IgD-negative memory B cell (primary cell): ENCODE data around the gene RARA. TPM values are rescaled to one million over a fixed set of nuclear protein-coding genes. Genes with fewer than 3 reads are reported as not detected.
A peak's percentile ranks its signal among the peaks of the same experiment; 100 is the strongest.

ENCODE experiments used
- H3K27ac Mint-ChIP-seq, 3 donors: one replicate each; pipeline ENCODE4 v1.8.0; 2020 to 2022; ENCODE audit warnings: mild to moderate bottlenecking in 3 of 3, mixed read lengths in 3 of 3, moderate library complexity in 1 of 3
- H3K27me3 Mint-ChIP-seq: one replicate; pipeline ENCODE4 v1.8.0; 2021; ENCODE audit warnings: mixed read lengths
- H3K36me3 Mint-ChIP-seq: one replicate; pipeline ENCODE4 v1.8.0; 2020; ENCODE audit warnings: mild to moderate bottlenecking, mixed read lengths
- H3K4me1 Mint-ChIP-seq, 3 donors: one replicate each; pipeline ENCODE4 v1.8.0; 2020 to 2022; ENCODE audit warnings: mixed read lengths in 3 of 3, mild to moderate bottlenecking in 1 of 3
- H3K4me3 Mint-ChIP-seq, 4 donors: one replicate each; pipeline ENCODE4 v1.8.0; 2020 to 2022; ENCODE audit warnings: mild to moderate bottlenecking in 4 of 4, mixed read lengths in 4 of 4, moderate library complexity in 3 of 4
- H3K9me3 Mint-ChIP-seq, 3 donors: one replicate each; pipeline ENCODE4 v1.8.0; 2020 to 2021; ENCODE audit warnings: mixed read lengths in 3 of 3, mild to moderate bottlenecking in 1 of 3
- polyA plus RNA-seq: library from polyadenylated mRNA; unstranded; fragments of 300-500 nt; fragmentation: Illumina TruSeq; gene quantifications from one replicate; pipeline ENCODE4 v1.2.3, GENCODE V29; 2021

RARA gene
- polyA plus RNA-seq, 1 donor from 2014 or later = 13.7 TPM

DNA sequence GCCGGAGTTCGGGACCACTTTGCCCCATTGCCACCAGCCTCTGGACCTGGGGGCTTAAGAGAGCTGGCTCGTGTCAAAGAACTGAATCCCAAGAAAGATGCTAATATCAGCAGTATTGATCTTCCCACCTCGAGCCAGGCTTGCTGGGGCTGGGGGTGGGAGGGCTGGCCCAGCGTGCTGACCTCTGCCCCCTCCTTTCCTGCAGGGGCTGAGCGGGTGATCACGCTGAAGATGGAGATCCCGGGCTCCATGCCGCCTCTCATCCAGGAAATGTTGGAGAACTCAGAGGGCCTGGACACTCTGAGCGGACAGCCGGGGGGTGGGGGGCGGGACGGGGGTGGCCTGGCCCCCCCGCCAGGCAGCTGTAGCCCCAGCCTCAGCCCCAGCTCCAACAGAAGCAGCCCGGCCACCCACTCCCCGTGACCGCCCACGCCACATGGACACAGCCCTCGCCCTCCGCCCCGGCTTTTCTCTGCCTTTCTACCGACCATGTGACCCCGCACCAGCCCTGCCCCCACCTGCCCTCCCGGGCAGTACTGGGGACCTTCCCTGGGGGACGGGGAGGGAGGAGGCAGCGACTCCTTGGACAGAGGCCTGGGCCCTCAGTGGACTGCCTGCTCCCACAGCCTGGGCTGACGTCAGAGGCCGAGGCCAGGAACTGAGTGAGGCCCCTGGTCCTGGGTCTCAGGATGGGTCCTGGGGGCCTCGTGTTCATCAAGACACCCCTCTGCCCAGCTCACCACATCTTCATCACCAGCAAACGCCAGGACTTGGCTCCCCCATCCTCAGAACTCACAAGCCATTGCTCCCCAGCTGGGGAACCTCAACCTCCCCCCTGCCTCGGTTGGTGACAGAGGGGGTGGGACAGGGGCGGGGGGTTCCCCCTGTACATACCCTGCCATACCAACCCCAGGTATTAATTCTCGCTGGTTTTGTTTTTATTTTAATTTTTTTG is 47.1 kb downstream of the RARA start:
- no peak overlapping the region for H3K4me3 Mint-ChIP-seq
- peaks cover 3% of the 10 kb centered on the region for H3K36me3 Mint-ChIP-seq
- H3K27ac Mint-ChIP-seq = no peak overlapping the region

DNA sequence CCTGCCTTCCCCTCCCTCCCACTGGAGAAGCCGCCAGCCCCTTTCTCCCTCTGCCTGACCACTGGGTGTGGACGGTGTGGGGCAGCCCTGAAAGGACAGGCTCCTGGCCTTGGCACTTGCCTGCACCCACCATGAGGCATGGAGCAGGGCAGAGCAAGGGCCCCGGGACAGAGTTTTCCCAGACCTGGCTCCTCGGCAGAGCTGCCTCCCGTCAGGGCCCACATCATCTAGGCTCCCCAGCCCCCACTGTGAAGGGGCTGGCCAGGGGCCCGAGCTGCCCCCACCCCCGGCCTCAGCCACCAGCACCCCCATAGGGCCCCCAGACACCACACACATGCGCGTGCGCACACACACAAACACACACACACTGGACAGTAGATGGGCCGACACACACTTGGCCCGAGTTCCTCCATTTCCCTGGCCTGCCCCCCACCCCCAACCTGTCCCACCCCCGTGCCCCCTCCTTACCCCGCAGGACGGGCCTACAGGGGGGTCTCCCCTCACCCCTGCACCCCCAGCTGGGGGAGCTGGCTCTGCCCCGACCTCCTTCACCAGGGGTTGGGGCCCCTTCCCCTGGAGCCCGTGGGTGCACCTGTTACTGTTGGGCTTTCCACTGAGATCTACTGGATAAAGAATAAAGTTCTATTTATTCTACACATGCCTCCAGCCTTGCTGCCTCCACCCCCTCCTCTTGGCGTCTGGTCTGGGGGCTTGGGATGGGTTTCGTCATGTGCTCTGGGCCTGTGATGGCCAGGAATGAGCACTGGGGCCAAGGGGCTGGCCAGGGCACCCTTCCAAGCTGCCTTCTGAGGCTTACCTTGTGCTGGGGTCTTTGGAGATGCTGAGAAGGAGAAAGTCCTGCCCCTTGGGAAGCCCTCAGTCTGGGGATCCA is 48.3 kb downstream of the RARA start:
- Mint-ChIP-seq H3K36me3 (peaks cover 3% of the 10 kb centered on the region), H3K9me3 (no peaks in the 10 kb centered on the region), H3K27me3 (peaks cover 9% of the 10 kb centered on the region), H3K4me1 (peaks cover 12 to 16% (median 13%) of the 10 kb centered on the region in 3 donors), H3K4me3 (no peak overlapping the region), H3K27ac (peak overlapping the region in 1 of 3 donors; percentile 53)

More for the DNA sequence above, 47.1 kb downstream of the RARA start:
- H3K4me1 Mint-ChIP-seq = peaks cover 13 to 17% (median 16%) of the 10 kb centered on the region in 3 donors
- no peaks in the 10 kb centered on the region for H3K9me3 Mint-ChIP-seq
- peaks cover 7% of the 10 kb centered on the region for H3K27me3 Mint-ChIP-seq

DNA sequence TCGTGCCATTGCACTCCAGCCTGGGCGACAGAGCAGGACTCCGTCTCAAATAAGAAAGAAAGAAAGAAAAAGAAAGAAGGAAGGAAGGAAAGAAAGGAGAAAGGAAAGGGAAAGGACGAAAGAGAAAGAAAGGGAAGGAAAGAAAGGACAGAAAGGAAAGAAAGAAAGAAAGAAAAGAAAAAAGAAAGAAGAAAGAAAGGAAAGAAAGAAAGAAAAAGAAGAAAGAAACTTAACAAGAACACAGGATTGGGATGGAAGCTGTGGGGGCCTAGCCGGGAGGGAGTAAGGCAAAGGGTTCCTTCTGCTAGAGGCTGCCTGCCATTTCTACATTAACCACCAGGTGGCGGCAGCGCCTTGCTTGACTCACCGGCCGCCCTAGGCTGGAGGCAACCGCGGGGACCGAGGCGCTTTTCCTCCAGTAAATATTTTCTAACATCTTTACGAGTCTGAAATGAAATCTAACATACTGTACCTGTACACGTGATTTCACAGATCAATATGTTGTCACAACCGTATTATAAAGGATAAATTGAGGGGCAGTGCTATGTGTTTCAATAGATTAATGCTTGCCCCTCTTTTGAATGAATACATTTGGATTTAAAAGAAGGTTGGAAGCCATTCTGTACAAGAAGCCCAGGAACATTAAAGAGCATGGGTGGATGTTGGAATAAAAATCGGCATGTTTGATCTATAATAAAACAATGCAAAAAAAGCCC is 49.5 kb downstream of the RARA start:
- Mint-ChIP-seq H3K36me3 (peaks cover 2% of the 10 kb centered on the region), H3K27me3 (peaks cover 14% of the 10 kb centered on the region), H3K27ac (peak overlapping the region; percentile 13 to 64 (median 53)), H3K4me1 (peaks cover 6 to 11% (median 6%) of the 10 kb centered on the region in 3 donors), H3K9me3 (no peaks in the 10 kb centered on the region), H3K4me3 (peak overlapping the region in 3 of 4 donors; percentile 53 to 70 (median 59))

DNA sequence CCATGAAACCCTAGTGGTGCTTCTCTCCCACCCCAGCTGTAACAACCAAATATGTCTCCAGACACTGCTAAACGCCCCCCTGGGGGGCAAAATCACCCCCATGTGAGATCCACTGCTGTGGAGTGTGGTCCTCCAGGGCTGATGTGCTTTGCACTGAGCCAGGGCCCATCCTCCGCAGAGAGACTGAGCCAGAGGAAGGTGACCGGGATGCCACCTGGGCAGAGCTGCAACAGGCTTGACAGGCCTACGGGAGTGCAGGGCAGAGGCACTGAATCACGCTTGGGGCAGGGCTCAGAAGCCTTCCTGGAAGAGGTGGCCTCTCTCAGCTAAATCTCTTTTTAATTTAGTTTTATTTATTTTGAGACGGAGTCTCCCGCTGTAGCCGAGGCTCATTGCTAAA is 51.1 kb downstream of the RARA start:
- H3K27ac Mint-ChIP-seq = no peak overlapping the region
- H3K36me3 Mint-ChIP-seq = peaks cover 2% of the 10 kb centered on the region
- H3K4me1 Mint-ChIP-seq = peaks cover 4 to 11% (median 6%) of the 10 kb centered on the region in 3 donors
- no peak overlapping the region for H3K4me3 Mint-ChIP-seq
- H3K9me3 Mint-ChIP-seq = no peaks in the 10 kb centered on the region
- peaks cover 14% of the 10 kb centered on the region for H3K27me3 Mint-ChIP-seq

DNA sequence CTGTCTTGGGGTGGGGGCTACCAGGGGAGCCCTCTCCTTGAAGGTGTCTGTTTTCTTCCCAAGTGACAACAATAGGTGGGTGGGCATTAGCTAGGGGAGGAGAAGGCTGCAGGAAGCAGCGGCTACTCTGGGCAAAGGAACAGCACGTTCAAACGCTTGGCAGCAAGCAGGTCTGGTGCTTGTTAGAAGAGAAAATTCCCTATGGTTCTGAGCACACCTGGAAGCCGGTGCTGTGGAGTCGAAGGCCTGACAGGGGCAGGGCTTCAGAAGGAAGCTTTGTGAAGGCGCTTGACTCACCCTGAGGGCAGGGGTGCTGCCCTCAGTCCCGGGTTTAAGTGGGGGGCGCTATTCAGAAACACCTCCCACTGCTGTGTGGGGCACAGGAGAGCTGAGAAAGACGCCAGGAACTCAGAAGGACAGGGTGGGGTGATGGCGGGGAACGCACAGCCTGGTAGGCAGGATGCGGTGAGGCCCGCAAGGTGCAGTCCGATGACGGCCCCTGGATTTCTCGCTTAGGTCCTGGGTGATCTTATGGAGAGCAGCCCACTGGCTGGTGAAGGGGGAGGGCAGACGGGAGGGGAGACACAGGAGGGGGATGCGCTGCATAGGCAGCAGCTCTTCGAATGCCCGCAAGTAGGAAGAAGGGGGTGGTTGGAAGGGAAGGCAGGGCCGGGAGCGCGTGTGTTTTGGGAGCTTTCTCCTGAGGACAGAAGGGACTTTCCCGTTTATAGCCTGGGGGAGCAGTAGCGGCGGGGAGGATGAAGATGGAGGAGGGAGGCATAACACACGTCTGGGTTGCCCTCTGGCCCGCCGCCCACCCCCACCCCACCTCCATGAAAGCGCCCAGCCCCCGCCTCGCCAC is 52.3 kb downstream of the RARA start:
- peaks cover 2% of the 10 kb centered on the region for H3K36me3 Mint-ChIP-seq
- H3K4me1 Mint-ChIP-seq = peaks cover 4 to 11% (median 6%) of the 10 kb centered on the region in 3 donors
- H3K9me3 Mint-ChIP-seq = no peaks in the 10 kb centered on the region
- H3K27me3 Mint-ChIP-seq = peaks cover 14% of the 10 kb centered on the region
- H3K27ac Mint-ChIP-seq = peak overlapping the region in 1 of 3 donors; percentile 28
- H3K4me3 Mint-ChIP-seq = peak overlapping the region in 3 of 4 donors; percentile 25 to 66 (median 51)

DNA sequence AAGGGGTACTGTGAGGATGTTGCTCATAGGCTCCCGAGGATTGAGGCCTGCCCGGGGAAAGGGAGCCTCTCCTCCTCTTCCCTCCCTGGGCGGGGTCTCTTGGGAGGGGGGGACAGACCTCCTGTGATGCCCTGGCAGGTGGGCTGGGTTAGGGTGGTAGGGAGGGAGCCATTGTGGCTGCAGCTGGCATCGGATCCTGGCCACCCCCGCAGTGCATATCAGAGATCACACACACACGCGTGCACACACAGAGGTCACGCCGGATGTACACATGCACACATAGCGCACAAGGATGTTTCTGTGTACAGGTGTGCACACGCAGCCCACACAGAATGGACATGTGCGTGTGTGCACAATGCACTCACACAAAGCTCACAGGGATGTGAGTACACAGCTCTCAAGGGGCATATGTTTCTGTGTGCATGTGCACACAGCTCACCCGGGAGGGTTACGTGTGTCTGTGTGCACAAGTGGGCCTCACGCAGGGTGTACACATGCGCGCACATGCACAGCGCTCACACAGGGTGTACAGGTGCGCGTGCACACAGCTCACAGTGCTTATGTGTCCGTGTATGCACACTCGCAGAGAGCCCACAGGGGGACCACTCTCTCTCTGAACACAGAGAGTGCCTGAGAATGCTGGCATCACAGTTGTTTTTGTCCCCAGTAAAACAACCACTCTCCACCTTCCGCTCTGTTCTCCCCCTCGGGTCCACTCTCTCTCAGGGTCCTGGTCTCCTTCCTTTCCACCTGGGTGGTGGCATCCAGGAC is 53.1 kb downstream of the RARA start:
- Mint-ChIP-seq H3K36me3 (no peaks in the 10 kb centered on the region), H3K4me1 (peaks cover 4 to 11% (median 6%) of the 10 kb centered on the region in 3 donors), H3K4me3 (peak overlapping the region in 3 of 4 donors; percentile 15 to 66 (median 61)), H3K27ac (peak overlapping the region in 2 of 3 donors; percentile 8 to 50), H3K27me3 (peaks cover 14% of the 10 kb centered on the region), H3K9me3 (no peaks in the 10 kb centered on the region)

DNA sequence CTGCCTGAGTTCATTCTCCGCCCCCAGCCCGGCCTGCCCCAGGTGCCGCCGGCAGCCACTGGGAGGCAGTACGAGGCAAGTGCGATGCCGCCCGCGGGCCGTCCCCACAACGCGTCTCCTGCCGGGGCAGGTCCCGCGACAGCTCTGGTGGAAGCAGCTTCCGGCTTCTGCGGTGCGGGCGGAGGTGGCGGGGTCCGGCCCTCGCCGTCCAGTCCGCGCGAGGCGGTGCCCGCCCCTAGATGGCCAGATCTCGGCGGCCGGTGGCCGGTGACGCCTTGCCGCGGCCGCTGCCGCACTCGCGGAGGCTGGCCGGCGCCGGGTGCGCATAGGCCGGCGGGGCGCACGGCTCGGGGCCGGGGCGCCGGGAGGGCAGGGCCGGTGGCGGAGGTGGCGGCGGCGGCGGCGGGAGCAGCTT is 53.7 kb downstream of the RARA start:
- Mint-ChIP-seq H3K4me1 (peaks cover 4 to 11% (median 6%) of the 10 kb centered on the region in 3 donors), H3K36me3 (no peaks in the 10 kb centered on the region), H3K9me3 (no peaks in the 10 kb centered on the region), H3K4me3 (peak overlapping the region; percentile 15 to 78 (median 51)), H3K27ac (peak overlapping the region in 2 of 3 donors; percentile 8 to 50), H3K27me3 (peaks cover 15% of the 10 kb centered on the region)

DNA sequence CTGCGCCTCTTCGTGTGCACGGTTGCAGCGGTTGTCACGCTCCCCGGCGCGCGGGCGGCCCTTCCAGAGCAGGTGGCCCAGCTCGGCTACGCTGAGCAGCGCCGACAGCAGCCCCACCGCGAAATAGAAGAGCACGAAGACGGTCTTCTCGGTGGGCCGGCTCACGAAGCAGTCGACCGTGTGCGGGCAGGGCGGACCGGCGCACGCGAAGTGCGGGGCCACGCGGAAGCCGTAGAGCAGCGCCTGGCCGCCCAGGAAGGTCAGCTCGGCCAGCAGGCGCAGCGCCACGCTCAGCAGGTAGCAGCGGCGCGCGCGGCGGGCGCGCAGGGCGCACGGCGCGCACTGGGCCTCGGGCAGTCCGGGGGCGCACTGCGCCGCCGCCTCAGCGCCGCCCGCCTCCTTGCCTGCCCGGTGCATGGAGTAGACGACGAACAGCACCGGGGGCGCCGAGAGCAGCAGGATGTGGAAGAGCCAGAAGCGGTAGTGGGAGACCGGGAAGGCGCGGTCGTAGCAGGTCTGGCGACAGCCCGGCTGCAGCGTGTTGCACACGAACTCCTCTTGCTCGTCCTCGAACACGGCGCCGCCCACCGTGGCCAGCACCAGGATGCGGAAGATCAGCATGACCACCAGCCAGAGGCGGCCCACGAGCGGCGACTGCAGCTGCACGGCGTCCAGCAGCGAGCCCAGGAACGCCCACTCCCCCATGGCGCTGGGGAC is 54.3 kb downstream of the RARA start:
- Mint-ChIP-seq H3K36me3 (no peaks in the 10 kb centered on the region), H3K9me3 (no peaks in the 10 kb centered on the region), H3K27ac (peak overlapping the region in 1 of 3 donors; percentile 67), H3K4me3 (peak overlapping the region; percentile 36 to 85 (median 80)), H3K4me1 (peaks cover 4 to 11% (median 5%) of the 10 kb centered on the region in 3 donors), H3K27me3 (peaks cover 16% of the 10 kb centered on the region)

DNA sequence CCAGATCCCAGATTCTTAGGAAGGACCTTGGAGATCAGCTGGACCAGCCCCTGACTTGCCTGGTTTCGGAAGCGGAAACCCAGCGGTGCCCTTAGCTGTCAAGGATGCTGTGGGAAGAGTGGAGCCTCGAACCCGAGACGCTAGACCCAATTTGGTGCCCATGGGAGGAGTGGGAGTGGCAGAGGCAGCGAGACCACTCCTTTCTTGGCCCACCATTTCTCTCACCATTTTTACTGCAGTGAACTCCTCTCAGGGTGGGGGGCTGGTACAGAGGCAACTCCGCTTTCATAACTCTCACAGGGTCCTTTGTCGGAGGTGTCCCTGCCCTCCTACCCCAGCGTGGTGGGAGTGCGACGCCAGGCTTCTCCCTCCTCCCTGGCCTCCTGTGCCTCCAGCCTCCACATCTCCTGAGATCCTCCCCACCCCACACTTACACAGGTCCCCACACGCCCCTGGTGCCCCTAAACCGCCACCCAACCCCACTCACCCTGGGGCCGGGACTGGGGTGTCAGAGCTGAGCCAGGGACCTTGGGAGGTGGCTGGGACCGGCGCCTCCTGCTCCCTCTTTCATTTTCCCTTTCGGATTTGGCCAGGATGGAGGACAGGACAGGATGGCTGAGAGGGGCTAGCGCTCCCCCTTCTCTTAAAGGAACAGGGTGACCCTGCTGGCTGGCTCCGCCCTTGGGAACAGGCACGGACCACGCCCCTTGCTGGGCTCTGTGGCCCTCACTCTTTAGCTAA is 55.3 kb downstream of the RARA start, which contains the start of gene GJD3:
GJD3 (minus strand) TSS at position 617 of the 741 bp plus-strand sequence. CDS start 922 bp downstream, outside the sequence.
- H3K27me3 Mint-ChIP-seq = peaks cover 16% of the 10 kb centered on the region
- H3K9me3 Mint-ChIP-seq = no peaks in the 10 kb centered on the region
- peak within 1 kb of the TSS; percentile 49 to 79 (median 65) for H3K4me3 Mint-ChIP-seq
- H3K27ac Mint-ChIP-seq = no peak within 1 kb of the TSS
- no peaks in the 10 kb centered on the region for H3K36me3 Mint-ChIP-seq
- peaks cover 0 to 8% (median 1%) of the 10 kb centered on the region in 3 donors for H3K4me1 Mint-ChIP-seq

DNA sequence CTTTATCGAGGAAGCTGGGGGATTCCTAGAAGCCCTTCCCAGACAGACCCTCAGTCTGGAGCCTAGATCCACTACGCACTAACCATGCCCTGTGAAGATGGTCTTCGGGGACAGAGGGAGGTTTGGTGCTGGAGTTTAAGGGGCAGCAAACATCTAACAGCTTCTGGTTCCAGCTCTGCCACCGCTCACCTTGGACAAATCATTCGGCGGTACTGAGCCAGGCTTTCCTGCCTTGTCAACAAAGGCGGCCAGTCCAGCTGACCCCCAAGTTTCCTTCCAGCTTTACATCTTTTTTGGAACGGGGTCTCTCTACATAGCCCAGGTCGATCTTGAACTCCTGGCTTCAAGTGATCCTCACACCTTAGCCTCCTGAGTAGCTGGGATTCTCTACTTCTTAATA is 55.9 kb downstream of the RARA start:
- H3K27me3 Mint-ChIP-seq = peaks cover 16% of the 10 kb centered on the region
- peaks cover 0 to 8% (median 1%) of the 10 kb centered on the region in 3 donors for H3K4me1 Mint-ChIP-seq
- no peaks in the 10 kb centered on the region for H3K36me3 Mint-ChIP-seq
- peak overlapping the region in 2 of 4 donors; percentile 45 to 66 for H3K4me3 Mint-ChIP-seq
- H3K27ac Mint-ChIP-seq = no peak overlapping the region
- H3K9me3 Mint-ChIP-seq = no peaks in the 10 kb centered on the region

DNA sequence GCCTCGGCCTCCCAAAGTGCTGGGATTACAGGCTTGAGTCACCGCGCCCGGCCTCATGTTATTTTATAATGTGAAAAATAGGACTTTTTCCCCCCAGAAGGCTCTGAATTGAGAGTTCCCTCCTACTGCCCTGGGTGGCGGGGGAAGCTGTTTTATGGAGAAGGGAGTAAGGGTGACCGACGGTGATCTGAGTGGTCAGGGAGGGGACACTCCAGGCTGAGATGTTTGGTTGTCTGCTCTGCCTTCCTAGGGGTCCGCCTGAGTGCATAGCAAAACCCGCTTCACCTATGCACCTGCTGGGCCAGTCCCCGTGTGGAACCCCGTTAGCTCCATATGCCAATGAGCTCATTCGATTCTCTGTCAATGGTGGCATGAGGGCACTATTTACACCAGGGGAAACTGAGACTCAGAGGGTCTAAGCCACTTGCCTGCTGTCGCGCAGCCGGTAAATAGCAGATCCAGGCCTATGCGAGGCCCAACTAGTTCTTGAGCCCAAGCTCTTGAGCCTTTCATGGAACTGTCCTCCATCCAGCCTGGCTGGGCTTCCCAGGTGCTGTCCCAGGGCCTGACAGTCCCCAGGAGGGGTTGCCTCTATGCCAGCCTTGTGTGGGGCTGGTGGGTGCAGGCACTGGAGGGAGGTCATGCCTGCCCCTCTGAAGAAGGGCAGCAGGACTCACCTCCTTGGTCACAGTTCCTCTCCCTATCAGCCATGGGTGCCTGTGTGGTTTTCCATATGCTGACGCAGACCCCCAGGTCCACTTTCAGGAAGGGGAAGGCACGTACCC is 57.3 kb downstream of the RARA start:
- peaks cover 0 to 6% (median 3%) of the 10 kb centered on the region in 3 donors for H3K4me1 Mint-ChIP-seq
- no peaks in the 10 kb centered on the region for H3K36me3 Mint-ChIP-seq
- no peaks in the 10 kb centered on the region for H3K9me3 Mint-ChIP-seq
- H3K27ac Mint-ChIP-seq = no peak overlapping the region
- peak overlapping the region in 1 of 4 donors; percentile 35 for H3K4me3 Mint-ChIP-seq
- peaks cover 10% of the 10 kb centered on the region for H3K27me3 Mint-ChIP-seq
